Measurements from ENCODE around the gene KLHL29. TPM values are rescaled to one million over a fixed set of nuclear protein-coding genes. Genes with fewer than 3 reads are reported as not detected.

KLHL29 gene
- total and polyA plus RNA-seq, 2 of the 13 experiments (the other 11 are each of a cell fraction or from before 2014, with no cell fraction given), result 0.01 TPM; not detected in 1

GRCh38 chr2:23673830-23674679 is 289.1 kb downstream of the KLHL29 start (continued):
- TF ChIP-seq CENPBD1 (CRISPR knock-in tag; IDR thresholded peaks at IDR 0.05; ENCODE audit: borderline replicate concordance, low read depth) (no peak), ZNF432 (CRISPR knock-in tag; IDR thresholded peaks at IDR 0.05; ENCODE audit: borderline replicate concordance) (no peak), TAF15 (IDR thresholded peaks at IDR 0.05; ENCODE audit: low read depth, low read length, poor library complexity, severe bottlenecking) (no peak), IKZF4 (CRISPR knock-in tag; IDR thresholded peaks at IDR 0.05; ENCODE audit: borderline replicate concordance, low read depth, not compliant biosample characterization) (no peak), ZNF607 (CRISPR knock-in tag; IDR thresholded peaks at IDR 0.05; ENCODE audit: borderline replicate concordance) (peak; percentile 75; the same call in 1 of the 2 replicates), ZNF407 (CRISPR knock-in tag; IDR thresholded peaks at IDR 0.05; ENCODE audit: not compliant biosample characterization) (no peak), GTF3A (CRISPR knock-in tag; conservative IDR thresholded peaks at IDR 0.05) (no peak), HMGXB3 (CRISPR knock-in tag; IDR thresholded peaks at IDR 0.05; ENCODE audit: borderline replicate concordance) (0 out of 2 replicates have a peak, but pooled peaks have one; percentile 44)
- TF ChIP-seq, protein P1, sequence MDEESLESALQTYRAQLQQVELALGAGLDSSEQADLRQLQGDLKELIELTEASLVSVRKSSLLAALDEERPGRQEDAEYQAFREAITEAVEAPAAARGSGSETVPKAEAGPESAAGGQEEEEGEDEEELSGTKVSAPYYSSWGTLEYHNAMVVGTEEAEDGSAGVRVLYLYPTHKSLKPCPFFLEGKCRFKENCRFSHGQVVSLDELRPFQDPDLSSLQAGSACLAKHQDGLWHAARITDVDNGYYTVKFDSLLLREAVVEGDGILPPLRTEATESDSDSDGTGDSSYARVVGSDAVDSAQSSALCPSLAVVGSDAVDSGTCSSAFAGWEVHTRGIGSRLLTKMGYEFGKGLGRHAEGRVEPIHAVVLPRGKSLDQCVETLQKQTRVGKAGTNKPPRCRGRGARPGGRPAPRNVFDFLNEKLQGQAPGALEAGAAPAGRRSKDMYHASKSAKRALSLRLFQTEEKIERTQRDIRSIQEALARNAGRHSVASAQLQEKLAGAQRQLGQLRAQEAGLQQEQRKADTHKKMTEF (CRISPR knock-in tag; IDR thresholded peaks at IDR 0.05), result no peak

Data from HepG2 (cell line).